HG03280 (cell line): ENCODE data around the gene USH1C.

Experiments used
- ATAC-seq: cut with Tn5 transposase; IDR thresholded peaks from one replicate; pipeline ENCODE4 v1.9.1; 2021; ENCODE audit warnings: mild to moderate bottlenecking, moderate library complexity; ENCODE audit not compliant: unreplicated experiment

Gene USH1C

GRCh38 chr11:17550450-17551346 lies 6.5 kb upstream of the USH1C start:
- no peak for ATAC-seq

- no peak for ATAC-seq
These were observed 4.2 kb upstream of the USH1C start for GRCh38 chr11:17548444-17548843.

GRCh38 chr11:17547932-17548331 lies 3.7 kb upstream of the USH1C start:
- ATAC-seq = no peak

GRCh38 chr11:17547051-17547577 lies 2.9 kb upstream of the USH1C start, which contains the start of gene OTOG:
TSS of gene OTOG (plus strand) at chr11:17547259. CDS start at chr11:17547373, 114 bp downstream.
- no peak for ATAC-seq

- ATAC-seq = no peak
These were observed 2.0 kb upstream of the USH1C start for GRCh38 chr11:17546240-17546639.

- ATAC-seq = no peak
These were observed 539 bp downstream of the USH1C start for GRCh38 chr11:17543574-17544180.

GRCh38 chr11:17543041-17543440 lies 1.2 kb downstream of the USH1C start:
- no peak for ATAC-seq

GRCh38 chr11:17542249-17542648 lies 2.0 kb downstream of the USH1C start:
- ATAC-seq = no peak

- no peak for ATAC-seq
These were observed 2.8 kb downstream of the USH1C start for GRCh38 chr11:17541330-17541885.

GRCh38 chr11:17540807-17541206 lies 3.4 kb downstream of the USH1C start:
- ATAC-seq = no peak

- no peak for ATAC-seq
These were observed 5.5 kb downstream of the USH1C start for GRCh38 chr11:17538731-17539130.

GRCh38 chr11:17538054-17538453 lies 6.2 kb downstream of the USH1C start:
- no peak for ATAC-seq

GRCh38 chr11:17537261-17537660 lies 7.0 kb downstream of the USH1C start:
- no peak for ATAC-seq

- no peak for ATAC-seq
These were observed 8.7 kb downstream of the USH1C start for GRCh38 chr11:17535488-17535887.

- ATAC-seq = no peak
These were observed 10.3 kb downstream of the USH1C start for GRCh38 chr11:17533778-17534415.

GRCh38 chr11:17533341-17533740 lies 10.9 kb downstream of the USH1C start:
- no peak for ATAC-seq

GRCh38 chr11:17532784-17533183 lies 11.4 kb downstream of the USH1C start:
- ATAC-seq = no peak

- no peak for ATAC-seq
These were observed 12.5 kb downstream of the USH1C start for GRCh38 chr11:17531636-17532113.

- ATAC-seq = no peak
These were observed 13.1 kb downstream of the USH1C start for GRCh38 chr11:17531071-17531600.

- no peak for ATAC-seq
These were observed 14.4 kb downstream of the USH1C start for GRCh38 chr11:17529844-17530185.
